NCI-H1694 treated with DMSO at 0.1 percent for 48 hours (cell line): ENCODE measurements around the gene HES4.
"Not testable (repeated sequence)": the region's sequence is repeated elsewhere in the genome, so short reads cannot be mapped to it uniquely, and the experiment has no call there.

Experiments used
- DNase-seq: peaks from one replicate; lab custom pipeline; 2025; lab: John Stamatoyannopoulos, UW

HES4 gene

DNA sequence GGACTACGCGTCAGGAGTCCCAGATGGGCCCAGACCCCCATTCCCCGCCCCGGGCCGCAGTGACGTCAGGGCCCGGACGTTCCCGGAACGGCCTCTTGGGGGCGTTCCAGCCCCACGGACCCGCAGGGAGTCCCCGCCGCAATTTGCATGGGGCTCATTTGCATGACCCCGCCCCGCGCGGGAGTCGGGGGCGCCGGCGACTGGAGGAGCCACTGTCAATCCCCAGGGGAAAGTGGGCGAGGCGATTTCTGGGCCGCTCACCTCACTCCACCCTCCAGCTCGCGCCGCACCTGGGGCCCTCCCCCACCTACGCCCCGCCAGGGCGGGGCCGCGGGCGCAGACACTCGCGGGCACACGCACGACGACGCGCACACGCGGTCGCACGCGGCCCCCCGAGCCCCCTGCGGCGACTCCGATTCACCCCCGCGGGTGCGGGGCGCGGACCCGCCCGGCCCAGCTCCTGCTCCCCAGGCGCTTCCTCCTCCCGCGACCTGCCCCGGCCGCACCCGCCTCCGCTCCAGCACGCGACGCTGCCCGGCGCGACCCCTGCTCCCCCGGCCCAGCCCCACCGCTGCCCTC is 33.2 kb upstream of the HES4 start:
- peak; percentile 76 for DNase-seq

DNA sequence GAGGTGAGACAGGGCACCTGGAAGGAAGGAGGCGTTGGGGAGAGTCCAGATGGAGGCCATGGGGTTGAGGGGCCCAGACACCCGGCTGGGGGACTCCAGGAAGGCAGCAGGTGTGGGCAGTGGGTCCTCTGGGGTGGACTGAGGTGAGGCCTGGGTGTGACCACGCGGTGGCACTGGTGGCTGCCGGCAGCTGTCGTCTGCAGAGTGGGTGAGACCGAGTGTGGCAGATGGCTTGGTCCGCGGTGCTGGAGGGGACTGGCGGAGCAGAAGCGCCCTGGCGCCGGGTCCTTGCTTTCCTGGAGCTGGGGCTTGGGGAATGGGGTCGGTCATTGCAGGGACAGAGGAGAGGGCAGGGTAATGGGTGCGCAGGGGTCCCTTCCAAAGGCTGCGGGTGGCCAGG is 32.5 kb upstream of the HES4 start:
- DNase-seq = peak; percentile 18

DNA sequence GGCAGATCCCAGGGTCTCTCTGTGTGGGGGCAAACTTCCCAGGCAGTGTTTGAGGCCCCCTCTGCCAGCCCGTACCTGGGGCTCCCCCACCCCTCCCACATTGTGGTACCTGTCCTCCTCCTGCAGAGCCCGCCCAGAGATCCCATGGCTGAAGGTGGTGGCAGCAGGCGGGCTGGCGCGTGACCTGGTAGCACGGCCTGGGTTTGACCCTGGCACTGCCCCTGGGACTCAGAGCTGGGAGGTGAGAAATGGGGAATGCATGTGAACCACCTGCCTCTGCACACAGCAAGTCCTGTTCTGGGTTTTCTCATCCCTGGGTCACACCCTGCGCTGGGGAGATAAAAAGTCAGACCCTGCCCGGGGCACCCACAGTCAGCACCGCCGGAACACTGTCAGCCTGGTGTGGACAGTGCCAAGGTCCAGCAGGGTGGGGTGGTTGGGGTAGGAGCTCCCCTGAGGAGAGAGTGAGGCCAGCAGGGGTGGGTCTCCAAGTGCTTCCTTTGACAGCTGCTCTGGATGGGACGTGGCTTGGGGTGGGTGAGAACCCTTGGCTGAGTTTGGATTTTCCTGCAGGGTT is 31.9 kb upstream of the HES4 start:
- DNase-seq = no peak

DNA sequence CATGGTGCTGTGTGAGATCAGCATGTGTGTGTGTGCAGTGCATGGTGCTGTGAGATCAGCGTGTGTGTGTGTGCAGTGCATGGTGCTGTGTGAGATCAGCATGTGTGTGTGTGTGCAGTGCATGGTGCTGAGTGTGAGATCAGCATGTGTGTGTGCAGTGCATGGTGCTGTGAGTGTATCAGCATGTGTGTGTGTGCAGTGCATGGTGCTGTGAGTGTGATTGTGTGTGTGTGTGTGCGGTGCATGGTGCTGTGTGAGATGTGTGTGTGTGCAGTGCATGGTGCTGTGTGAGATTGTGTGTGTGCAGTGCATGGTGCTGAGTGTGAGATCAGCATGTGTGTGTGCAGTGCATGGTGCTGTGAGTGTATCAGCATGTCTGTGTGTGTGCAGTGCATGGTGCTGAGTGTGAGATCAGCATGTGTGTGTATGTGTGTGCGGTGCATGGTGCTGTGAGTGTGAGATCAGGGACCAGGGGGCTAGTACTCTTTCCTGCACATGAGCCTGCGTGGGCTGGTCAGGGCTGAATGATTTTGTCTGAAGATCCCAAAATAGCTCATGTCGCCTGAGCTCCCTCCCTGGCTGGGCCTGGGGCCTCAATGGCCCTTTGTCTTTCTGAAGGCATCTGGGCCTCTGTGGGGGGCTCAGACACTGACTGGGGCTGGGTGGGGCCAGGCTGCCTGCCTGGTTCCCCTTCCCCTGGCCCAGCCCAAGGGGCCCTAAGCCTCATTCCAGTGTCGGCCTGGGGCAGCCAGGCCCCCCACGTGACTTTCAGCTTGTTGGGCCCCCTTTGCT is 31.2 kb upstream of the HES4 start:
- DNase-seq = not testable (repeated sequence)

DNA sequence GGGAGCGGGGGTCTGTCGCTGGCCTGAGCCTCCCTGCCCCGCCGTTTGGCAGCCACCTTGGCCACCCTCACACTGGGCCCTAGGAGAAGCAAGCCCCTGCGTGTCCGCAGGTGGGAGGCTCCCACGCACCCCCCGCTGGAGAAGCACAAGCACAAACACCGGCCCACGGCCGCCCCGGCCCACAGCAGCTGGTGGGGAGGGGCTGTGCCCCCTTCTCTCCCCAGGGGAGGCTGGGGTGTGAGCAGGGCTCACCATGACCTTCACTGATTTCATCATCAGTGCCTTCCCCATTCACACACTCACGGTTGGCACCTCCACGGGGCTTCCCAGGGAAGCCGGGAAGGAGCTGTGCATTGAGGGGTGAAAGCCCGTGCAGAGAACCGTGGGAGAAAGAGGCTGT is 27.9 kb upstream of the HES4 start:
- no peak for DNase-seq

DNA sequence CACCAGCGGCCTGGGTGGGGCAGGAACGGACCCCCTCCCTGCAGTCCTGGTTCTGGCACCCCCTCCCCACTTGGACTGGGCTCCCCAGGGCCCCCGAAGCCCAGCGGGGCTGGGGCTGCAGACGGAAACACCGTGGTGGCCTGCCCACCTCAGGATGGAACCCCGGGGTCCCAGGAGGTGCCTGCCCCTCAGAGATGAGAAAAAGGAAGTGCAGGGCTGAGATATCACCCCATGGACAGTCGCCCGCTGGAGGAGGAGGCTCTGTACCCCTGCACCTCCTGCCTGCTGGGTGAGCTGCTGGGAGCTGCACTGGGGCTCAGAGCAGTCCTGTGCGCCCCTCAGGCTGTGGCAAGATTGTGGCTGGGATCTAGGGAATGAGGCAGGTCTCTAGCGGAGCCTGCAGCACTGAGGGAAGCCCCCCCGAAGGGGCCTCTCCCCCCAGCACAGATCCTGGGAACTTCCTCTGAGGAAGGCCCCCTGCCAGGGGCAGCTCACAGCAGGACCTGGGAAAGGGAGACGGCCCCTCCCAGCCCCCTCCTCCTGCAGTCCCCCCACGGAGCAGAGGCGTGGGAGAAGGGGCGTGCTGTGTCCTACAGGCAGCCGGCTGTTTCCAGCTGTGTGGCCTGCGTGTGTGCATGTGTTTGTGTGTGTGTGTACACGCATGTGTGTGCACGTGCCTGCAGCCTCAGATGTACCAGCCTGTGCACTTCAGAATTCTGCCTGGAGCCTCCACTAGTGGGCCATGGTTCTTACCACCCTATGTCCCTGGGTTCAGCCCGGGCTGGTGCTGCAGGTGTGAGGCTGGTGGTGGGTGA is 26.9 kb upstream of the HES4 start:
- DNase-seq = no peak

DNA sequence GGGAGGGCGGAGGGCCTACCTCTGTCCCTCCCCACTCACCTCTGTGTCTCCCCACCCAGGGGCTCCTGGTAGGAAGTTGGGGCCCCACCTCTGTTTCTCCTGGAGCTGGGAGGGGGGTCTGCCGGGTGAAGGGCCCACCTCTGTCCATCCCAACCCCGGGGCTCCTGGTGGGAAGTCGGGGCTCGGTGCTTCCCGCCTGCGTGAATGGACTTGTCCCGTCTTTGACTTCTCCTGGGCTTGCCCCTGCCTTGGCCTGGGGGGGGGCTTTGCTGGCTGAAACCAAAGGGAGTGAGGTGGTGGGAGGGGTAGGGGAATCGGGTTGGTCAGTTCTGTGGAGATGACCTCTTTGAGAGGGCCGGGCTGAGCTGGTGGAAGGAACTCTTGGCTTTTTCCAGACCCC is 25.8 kb upstream of the HES4 start:
- DNase-seq = no peak

DNA sequence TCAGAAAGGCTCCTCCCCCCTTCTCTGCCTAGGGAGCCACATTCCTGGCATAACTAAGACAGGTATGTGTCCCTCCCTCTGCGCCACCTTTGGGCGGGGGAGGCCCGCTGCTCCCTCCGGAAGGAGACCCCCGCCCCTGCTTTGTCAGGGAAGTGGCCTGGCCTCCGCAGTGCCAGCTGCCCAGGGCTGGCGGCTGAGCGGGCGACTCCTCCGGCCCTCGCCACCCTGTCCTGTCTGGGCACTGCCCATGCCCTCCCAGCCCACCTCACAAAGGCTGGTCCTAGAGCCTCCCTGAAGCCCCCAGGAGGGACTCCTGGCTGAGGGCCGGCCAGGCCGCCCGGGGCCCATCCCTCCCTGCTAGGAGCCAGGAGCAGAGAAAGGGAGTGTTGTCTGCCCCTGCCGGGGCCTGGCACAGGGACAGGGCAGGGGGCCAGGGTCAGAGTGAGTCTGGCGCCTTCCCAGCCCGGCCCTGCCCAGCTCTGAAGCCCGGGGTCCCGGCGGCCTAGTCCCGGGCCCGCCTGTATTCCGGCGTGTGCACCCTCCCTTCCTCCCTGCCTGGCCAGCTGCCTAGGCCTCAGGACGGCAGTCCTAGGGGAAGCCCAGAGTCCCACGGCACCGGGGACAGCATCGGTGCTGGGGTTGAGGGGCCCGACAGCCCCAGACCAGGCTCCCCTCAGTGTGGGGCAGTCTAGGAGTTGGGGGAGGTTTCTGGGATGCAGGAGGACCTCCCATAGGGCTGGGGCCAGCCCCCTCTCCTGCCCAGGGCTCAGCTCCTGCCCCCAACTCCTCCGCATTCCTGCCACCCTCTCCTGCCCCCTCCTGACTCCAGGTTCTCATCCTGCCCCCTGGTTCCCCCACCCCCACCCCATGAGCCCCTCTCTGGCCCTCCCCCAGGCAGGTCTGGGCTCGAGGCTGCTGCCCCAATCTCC is 25.1 kb upstream of the HES4 start:
- no peak for DNase-seq

DNA sequence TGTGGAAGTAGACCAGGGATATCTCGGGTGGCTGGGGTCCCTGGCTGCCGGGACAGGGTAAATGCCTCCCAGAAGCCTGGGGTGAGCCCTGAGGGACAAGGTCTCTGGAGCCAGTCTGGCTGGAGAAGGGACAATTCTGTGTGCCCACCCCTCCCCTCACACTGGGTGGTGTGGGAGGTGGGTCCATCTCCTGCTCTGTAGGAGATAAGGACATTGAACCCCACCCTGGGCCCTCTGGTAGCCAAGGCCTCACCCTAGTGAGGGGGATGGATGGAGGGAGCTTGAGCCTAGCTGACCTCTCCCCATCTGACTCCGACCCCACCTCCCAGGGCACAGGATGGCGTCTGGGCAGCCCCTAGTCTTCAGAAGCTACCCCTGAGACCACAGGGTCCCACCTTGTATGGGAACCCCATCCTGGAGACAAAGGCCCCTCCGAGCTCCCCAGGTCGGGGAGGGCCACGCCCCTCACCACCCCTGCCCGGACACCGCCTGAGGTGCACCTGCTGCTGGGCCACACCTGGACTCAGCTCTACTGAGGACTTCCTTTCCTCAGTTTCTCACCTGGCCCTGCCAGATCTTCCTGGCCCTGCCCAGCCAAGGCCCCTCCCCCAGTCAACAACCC is 24.4 kb upstream of the HES4 start:
- no peak for DNase-seq

DNA sequence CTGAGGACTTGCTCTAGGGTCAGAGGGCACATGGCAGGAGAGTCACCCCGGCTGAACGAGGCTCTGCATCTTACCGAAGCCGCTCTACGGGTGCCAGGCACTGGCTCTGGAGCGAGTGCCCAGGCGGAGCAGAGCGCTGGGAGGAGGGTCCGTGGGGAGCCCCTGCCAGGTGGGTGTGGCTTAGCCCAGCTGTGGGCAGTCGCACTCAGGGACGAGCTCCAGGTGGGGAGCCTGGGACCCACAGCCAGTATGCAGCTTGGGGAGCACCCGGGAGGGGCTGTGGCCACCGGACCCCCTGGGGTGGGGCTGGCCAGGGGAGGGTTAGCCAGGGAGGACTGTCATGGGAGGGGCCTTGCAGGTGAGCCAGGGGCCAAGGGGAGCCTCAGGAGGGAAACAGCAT is 23.8 kb upstream of the HES4 start:
- no peak for DNase-seq

DNA sequence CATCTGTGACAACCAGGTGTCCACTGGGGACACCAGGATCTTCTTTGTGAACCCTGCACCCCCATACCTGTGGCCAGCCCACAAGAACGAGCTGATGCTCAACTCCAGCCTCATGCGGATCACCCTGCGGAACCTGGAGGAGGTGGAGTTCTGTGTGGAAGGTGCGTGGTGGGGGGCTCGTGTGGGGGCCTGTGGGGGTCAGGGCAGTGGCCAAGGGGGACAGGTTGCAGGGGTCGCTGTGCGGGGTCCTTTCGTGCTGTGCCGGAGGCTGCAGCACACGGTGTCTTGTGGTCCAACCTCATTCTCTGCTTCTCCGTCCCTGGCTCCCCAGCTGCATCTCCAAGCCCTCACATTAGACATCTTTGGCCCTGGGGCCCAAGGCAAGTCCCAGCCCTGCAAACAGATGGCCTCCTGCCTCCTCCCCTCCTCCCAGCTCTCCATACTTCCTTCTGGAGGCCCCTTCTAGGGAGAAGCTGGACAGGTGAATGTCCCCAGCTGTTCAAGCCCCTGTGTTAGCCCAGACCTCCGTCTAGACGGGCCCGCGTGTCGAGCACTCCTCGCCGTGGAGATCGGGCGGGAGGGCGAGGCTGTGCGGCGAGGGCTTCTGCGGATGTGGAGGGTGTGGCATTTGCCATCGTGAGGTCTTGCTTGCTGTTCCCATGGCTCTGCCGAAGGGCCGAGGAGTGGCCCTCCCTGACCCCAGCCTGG is 22.6 kb upstream of the HES4 start:
- DNase-seq = no peak

DNA sequence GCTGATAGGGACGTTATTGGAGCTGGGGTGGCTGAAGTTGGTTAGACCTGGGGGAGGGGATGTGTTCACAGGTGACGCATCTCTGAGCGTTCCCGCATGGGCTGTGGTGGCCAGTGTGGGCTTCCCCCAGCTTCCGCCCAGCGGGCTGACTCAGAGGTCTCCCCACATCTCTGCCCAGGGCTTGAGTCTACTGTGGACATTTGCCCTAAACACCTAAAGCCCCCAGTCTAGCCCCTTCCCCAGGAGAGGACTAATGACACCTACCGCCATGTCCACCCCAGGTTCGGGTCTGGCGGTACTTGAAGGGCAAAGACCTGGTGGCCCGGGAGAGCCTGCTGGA is 22.0 kb upstream of the HES4 start:
- DNase-seq = no peak

DNA sequence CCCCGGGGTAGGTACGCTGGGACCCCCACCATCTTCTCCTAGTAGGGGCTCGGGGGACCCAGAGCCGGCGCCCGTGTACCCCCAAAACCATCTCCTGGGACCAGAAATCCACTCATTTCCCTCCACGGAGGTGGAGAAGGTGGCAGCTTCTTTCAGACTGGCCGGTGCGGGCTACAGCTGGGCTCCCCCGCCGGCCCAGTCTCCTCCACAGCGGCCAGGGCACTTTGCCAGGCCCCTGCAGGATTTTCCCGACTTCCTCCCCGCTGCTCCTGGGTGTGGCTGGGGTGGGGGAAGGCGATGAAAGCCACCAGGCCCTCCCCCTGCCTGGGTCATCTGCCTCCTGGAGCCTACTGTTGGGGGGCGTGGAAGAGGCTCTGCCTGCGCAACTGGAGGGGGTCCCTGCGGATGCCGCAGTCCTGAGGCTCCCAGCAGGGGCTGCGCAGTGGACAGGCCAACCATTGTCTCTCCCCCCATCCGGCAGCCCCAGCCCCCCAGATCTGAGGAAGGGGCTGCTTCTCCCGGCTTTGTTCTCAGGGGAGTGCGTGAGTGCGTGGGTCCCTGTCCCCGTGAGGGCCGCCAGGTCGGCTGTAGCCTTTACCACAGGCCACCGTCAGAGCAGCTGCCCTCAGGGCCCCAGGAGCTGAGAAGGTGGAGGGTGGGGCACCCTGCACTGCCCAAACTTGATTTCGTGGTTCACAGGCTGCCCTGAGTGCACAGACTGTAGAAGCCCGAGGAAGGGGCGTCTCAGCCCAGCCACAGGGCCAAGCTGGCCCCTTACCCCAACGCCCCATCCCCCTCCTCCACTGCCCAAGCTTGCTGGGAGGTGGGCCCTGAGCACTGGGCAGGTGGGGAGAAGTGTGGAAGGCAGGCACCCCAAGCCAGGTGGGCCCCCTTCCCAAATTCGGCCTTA is 21.4 kb upstream of the HES4 start:
- no peak for DNase-seq

DNA sequence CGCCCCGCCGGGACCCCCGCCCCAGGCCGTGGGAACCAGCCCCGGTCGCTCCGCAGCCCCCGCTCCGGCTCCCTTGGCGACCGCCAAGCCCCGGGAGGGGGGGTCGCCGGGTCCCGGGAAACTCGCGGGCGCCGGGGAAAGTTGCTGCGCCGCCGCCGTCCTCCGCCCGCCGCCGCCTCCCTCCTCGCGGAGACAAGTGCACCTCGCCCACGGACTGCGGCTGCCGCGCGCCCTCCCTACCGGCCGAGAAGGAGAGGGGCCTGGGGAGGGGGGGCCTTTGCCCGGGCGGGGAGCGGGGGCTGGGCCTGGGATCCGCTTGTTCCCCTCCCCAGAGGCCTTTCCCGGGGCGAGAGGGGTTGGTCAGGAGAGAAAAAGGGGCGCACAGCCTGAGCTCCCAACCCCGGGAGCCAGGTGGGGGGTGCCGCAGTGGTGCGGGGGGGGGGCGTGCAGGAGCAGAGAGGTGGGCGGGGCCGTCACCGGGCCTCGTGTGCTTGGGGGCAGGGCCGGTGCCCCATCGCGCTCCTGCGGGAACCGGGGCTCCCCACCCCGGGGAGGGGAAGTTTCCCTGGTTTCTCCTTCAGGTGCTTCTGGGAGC is 20.6 kb upstream of the HES4 start:
- no peak for DNase-seq

DNA sequence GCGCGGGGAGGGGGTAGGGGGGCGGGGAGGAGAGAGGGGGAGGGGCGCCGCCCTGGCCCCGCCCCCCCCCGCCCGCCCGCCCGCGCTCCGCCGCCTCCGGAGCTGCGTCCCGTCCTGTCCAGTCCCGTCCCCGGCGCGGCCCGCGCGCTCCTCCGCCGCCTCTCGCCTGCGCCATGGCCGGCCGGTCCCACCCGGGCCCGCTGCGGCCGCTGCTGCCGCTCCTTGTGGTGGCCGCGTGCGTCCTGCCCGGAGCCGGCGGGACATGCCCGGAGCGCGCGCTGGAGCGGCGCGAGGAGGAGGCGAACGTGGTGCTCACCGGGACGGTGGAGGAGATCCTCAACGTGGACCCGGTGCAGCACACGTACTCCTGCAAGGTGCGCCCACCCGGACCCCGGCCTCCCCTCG is 20.1 kb upstream of the HES4 start, which contains the start of gene AGRN:
Gene AGRN (plus strand): TSS at position 121 of the 405 bp plus-strand sequence. CDS start 53 bp downstream, at position 174.
- no peak for DNase-seq

DNA sequence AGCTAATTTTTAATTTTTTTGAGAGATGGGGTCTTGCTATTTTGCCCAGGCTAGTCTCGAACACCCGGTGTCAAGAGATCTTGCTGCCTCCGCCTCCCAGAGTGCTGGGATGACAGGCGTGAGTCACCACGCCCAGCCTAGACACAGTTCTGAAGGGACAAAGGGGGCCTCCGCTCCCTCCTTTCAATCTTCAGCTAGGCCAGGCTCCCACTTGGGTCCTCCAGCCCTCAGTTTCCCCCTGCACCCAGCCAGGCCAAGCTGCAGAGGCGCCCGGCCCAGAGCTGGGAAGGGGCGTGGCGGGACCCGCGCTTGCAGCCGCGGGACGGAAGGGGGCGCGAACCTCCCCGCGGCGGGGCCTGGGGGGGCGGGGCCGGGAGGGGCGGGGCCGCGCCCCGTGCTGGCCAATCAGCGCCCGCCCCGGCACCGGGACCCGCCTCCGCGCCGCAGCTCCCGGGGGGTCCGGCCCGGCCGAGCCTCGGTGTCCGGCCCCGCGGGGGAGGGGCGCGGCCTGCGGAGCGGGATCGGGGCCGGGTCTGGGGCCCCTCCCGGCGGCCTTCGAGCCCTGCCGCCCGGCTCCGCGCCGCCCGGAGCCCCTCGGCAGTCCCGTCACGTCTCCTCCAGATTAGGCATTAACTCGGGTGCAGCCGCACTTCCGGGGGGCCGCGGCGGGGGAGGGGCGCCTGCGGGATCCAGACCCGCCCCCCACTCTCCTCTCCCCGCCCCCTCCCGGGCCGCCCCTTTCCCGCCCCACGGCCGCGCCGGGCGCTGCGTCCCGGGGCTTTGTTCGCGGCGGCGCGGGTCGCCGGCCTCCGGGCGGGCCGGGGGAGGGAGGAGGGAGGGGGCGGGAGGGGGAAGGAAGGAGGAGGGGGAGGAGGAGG is 19.5 kb upstream of the HES4 start:
- no peak for DNase-seq

DNA sequence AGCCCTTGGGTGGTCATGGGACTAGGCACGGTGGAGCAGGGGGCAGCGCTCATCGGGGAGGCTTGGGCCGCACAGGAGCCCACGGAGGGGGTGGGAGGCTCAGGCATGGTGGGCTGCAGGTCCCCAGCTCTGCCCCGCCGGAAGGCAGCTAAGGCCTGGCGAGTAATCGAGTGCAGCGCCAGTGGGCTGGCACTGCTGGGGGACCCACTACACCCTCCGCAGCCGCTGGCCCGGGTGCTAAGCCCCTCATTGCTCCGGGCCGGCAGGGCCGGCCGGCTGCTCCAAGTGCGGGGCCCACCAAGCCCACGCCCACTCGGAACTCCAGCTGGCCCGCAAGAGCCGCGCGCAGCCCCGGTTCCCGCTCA is 18.4 kb upstream of the HES4 start:
- not testable (repeated sequence) for DNase-seq
